GM19035 (cell line): ENCODE data around the gene ZNF468.
A peak's percentile ranks its signal among the peaks of the same experiment; 100 is the strongest.
"Not testable (repeated sequence)": the region's sequence is repeated elsewhere in the genome, so short reads cannot be mapped to it uniquely, and the experiment has no call there.

Experiments
- ATAC-seq: cut with Tn5 transposase; IDR thresholded peaks from one replicate; pipeline ENCODE4 v1.9.1; 2021; ENCODE audit not compliant: unreplicated experiment

ZNF468 gene

GRCh38 chr19:52829866-52830265, 27.6 kb downstream of the ZNF468 start:
- not testable (repeated sequence) for ATAC-seq

- ATAC-seq, result no peak
Observed at GRCh38 chr19:52825765-52826164, 31.7 kb downstream of the ZNF468 start.

- ATAC-seq, result no peak
Observed at GRCh38 chr19:52823676-52824075, 33.7 kb downstream of the ZNF468 start.

GRCh38 chr19:52821204-52821960, 36.0 kb downstream of the ZNF468 start, which contains the start of gene ZNF28:
TSS of gene ZNF28 (minus strand) at chr19:52821633. CDS start at chr19:52817958, 3,675 bp downstream.
- ATAC-seq, result peak; percentile 97

- peak; percentile 16 for ATAC-seq
Observed at GRCh38 chr19:52820472-52821203, 36.8 kb downstream of the ZNF468 start.

- ATAC-seq, result no peak
Observed at GRCh38 chr19:52809801-52810200, 47.6 kb downstream of the ZNF468 start.

- ATAC-seq, result not testable (repeated sequence)
Observed at GRCh38 chr19:52799950-52800640, 57.3 kb downstream of the ZNF468 start.

GRCh38 chr19:52789440-52789839, 68.0 kb downstream of the ZNF468 start:
- no peak for ATAC-seq
